Renal cortex interstitium (tissue), 11 donors: Measurements from ENCODE around the gene MGLL. TPM values are rescaled to one million over a fixed set of nuclear protein-coding genes. Genes with fewer than 3 reads are reported as not detected.

Source experiments
- DNase-seq, 11 donors: peaks; one replicate each; pipeline ENCODE4 v3.0.0-alpha.2; 2013; ENCODE audit warnings: low read depth in 9 of 11, low spot score in 4 of 11; ENCODE audit errors: extremely low read depth in 1 of 11
- polyA plus RNA-seq, 3 donors: library from polyadenylated mRNA; unstranded; fragments of 120-200 nt; gene quantifications; one replicate each; pipeline ENCODE4 v1.2.1, GENCODE V29; 2013; ENCODE audit not compliant: insufficient read length in 3 of 3

The MGLL gene
- polyA plus RNA-seq, 3 donors: 23.7 to 30.1 (median 24.5) TPM

- no peak for DNase-seq
These were observed 100.1 kb downstream of the MGLL start for GRCh38 chr3:127722091-127722784.

GRCh38 chr3:127720985-127721935, 101.1 kb downstream of the MGLL start:
- DNase-seq: no peak

- DNase-seq: no peak
These were observed 102.0 kb downstream of the MGLL start for GRCh38 chr3:127720161-127720823.

- DNase-seq: no peak
These were observed 102.9 kb downstream of the MGLL start for GRCh38 chr3:127719369-127719768.

- no peak for DNase-seq
These were observed 103.4 kb downstream of the MGLL start for GRCh38 chr3:127718916-127719290.

GRCh38 chr3:127718245-127718915, 103.9 kb downstream of the MGLL start:
- no peak for DNase-seq

- no peak for DNase-seq
These were observed 104.7 kb downstream of the MGLL start for GRCh38 chr3:127717357-127718244.

GRCh38 chr3:127716384-127716783, 105.9 kb downstream of the MGLL start:
- DNase-seq: no peak

GRCh38 chr3:127715532-127715931, 106.8 kb downstream of the MGLL start:
- DNase-seq: no peak

- no peak for DNase-seq
These were observed 107.4 kb downstream of the MGLL start for GRCh38 chr3:127714866-127715265.

GRCh38 chr3:127714125-127714571, 108.2 kb downstream of the MGLL start:
- no peak for DNase-seq

- no peak for DNase-seq
These were observed 109.2 kb downstream of the MGLL start for GRCh38 chr3:127712881-127713771.

GRCh38 chr3:127712461-127712860, 109.9 kb downstream of the MGLL start:
- no peak for DNase-seq

- DNase-seq: no peak
These were observed 110.4 kb downstream of the MGLL start for GRCh38 chr3:127711896-127712295.

- DNase-seq: no peak
These were observed 111.2 kb downstream of the MGLL start for GRCh38 chr3:127711021-127711695.

- DNase-seq: no peak
These were observed 112.0 kb downstream of the MGLL start for GRCh38 chr3:127710155-127710941.
